GM03348 (cell line): ENCODE results near the gene CSTPP1.
"Not testable (repeated sequence)": the region's sequence is repeated elsewhere in the genome, so short reads cannot be mapped to it uniquely, and the experiment has no call there.

ENCODE experiments used
- DNase-seq: peaks from one replicate; pipeline ENCODE4 v3.0.0; 2012; ENCODE audit warnings: low spot score

Gene CSTPP1

GRCh38 chr11:46991391-46991790, 54.8 kb downstream of the CSTPP1 start:
- no peak for DNase-seq

GRCh38 chr11:46992386-46992785, 55.8 kb downstream of the CSTPP1 start:
- not testable (repeated sequence) for DNase-seq

- not testable (repeated sequence) for DNase-seq
Observed at GRCh38 chr11:46997796-46998195, 61.2 kb downstream of the CSTPP1 start.

GRCh38 chr11:46999217-46999616, 62.7 kb downstream of the CSTPP1 start:
- no peak for DNase-seq

- DNase-seq: no peak
Observed at GRCh38 chr11:47000033-47000432, 63.5 kb downstream of the CSTPP1 start.

GRCh38 chr11:47001781-47002181, 65.2 kb downstream of the CSTPP1 start:
- no peak for DNase-seq

GRCh38 chr11:47002390-47002789, 65.8 kb downstream of the CSTPP1 start:
- DNase-seq: no peak

- DNase-seq: no peak
Observed at GRCh38 chr11:47003180-47003877, 66.8 kb downstream of the CSTPP1 start.

GRCh38 chr11:47004595-47005033, 68.1 kb downstream of the CSTPP1 start:
- DNase-seq: peak; percentile 84

- DNase-seq: no peak
Observed at GRCh38 chr11:47005441-47005840, 68.9 kb downstream of the CSTPP1 start.

- no peak for DNase-seq
Observed at GRCh38 chr11:47007579-47007978, 71.0 kb downstream of the CSTPP1 start.

GRCh38 chr11:47010179-47010578, 73.6 kb downstream of the CSTPP1 start:
- DNase-seq: no peak

GRCh38 chr11:47014097-47014496, 77.5 kb downstream of the CSTPP1 start:
- DNase-seq: no peak

- DNase-seq: no peak
Observed at GRCh38 chr11:47018637-47019036, 82.1 kb downstream of the CSTPP1 start.

GRCh38 chr11:47020793-47021526, 84.4 kb downstream of the CSTPP1 start:
- DNase-seq: no peak

GRCh38 chr11:47021527-47021818, 84.9 kb downstream of the CSTPP1 start:
- DNase-seq: no peak

- no peak for DNase-seq
Observed at GRCh38 chr11:47021965-47022364, 85.4 kb downstream of the CSTPP1 start.

GRCh38 chr11:47028195-47029093, 91.9 kb downstream of the CSTPP1 start:
- no peak for DNase-seq

GRCh38 chr11:47033439-47033838, 96.9 kb downstream of the CSTPP1 start:
- no peak for DNase-seq

- DNase-seq: no peak
Observed at GRCh38 chr11:47034091-47034490, 97.5 kb downstream of the CSTPP1 start.

GRCh38 chr11:47035108-47035507, 98.5 kb downstream of the CSTPP1 start:
- no peak for DNase-seq

GRCh38 chr11:47044119-47044518, 107.6 kb downstream of the CSTPP1 start:
- no peak for DNase-seq

- DNase-seq: no peak
Observed at GRCh38 chr11:47047972-47048371, 111.4 kb downstream of the CSTPP1 start.
